Smooth muscle cell (in vitro differentiated cells): ENCODE measurements around the gene MYO1A. TPM values are rescaled to one million over a fixed set of nuclear protein-coding genes. Genes with fewer than 3 reads are reported as not detected.

ENCODE experiments used
- DNase-seq: peaks from one replicate; lab custom pipeline; 2025; ENCODE audit not compliant: unreplicated experiment; lab: John Stamatoyannopoulos, UW
- H2AFZ ChIP-seq: fragments of 200-600 bp; sonication (generic); 2 replicates; pipeline ENCODE4 v1.6.0; 2016; ENCODE audit warnings: antibody characterized with exemption, low read depth, mild to moderate bottlenecking
- H3F3A ChIP-seq: fragments of 200-600 bp; sonication (generic); 2 replicates; pipeline ENCODE4 v1.6.0; 2017; ENCODE audit warnings: antibody characterized with exemption, low read depth
- H3K27ac ChIP-seq: fragments of 200-600 bp; sonication (generic); 2 replicates; pipeline ENCODE4 v1.5.1; 2016; ENCODE audit warnings: low read depth, mild to moderate bottlenecking
- H3K27me3 ChIP-seq: fragments of 200-600 bp; sonication (generic); 2 replicates; pipeline ENCODE4 v1.6.1; 2016; ENCODE audit warnings: low read depth, mild to moderate bottlenecking
- H3K36me3 ChIP-seq: fragments of 200-600 bp; sonication (generic); 2 replicates; pipeline ENCODE4 v1.5.1; 2016; ENCODE audit warnings: low read depth
- H3K4me1 ChIP-seq: fragments of 200-600 bp; sonication (generic); 2 replicates; pipeline ENCODE4 v1.5.1; 2016; ENCODE audit warnings: low read depth
- H3K4me2 ChIP-seq: fragments of 200-600 bp; sonication (generic); 2 replicates; pipeline ENCODE4 v1.6.0; 2016; ENCODE audit warnings: mild to moderate bottlenecking
- H3K4me3 ChIP-seq: fragments of 200-600 bp; sonication (generic); 2 replicates; pipeline ENCODE4 v1.5.1; 2016; ENCODE audit warnings: mild to moderate bottlenecking
- H3K79me2 ChIP-seq: fragments of 200-600 bp; sonication (generic); 2 replicates; pipeline ENCODE4 v1.6.0; 2016; ENCODE audit warnings: low read depth, mild to moderate bottlenecking
- H3K9ac ChIP-seq: fragments of 200-600 bp; sonication (generic); 2 replicates; pipeline ENCODE4 v1.6.0; 2016; ENCODE audit warnings: low read depth
- H3K9me3 ChIP-seq: fragments of 200-600 bp; sonication (generic); replicated peaks from 2 replicates; pipeline ENCODE4 v1.5.1; 2016; ENCODE audit warnings: low read depth
- H4K20me1 ChIP-seq: fragments of 200-600 bp; sonication (generic); 2 replicates; pipeline ENCODE4 v1.6.0; 2016; ENCODE audit warnings: low read depth
- WGBS: methylation state at CpG from one replicate; pipeline ENCODE4 v1.1.7; 2016; ENCODE audit warnings: low lambda C conversion rate; 5-methylcytosine and 5-hydroxymethylcytosine counted together
- polyA plus RNA-seq: library from polyadenylated mRNA; unstranded; fragments of >200 nt; fragmentation: Nextera tagmentation; extraction: Ambion mirVana; gene quantifications from 2 replicates; pipeline ENCODE4 v1.2.1, GENCODE V29; 2016
- total RNA-seq: library from RNA; depleted of rRNA; stranded (reverse); fragments of >200 nt; gene quantifications from 2 replicates; pipeline ENCODE4 v1.2.3, GENCODE V29; 2014
- TF ChIP-seq, protein P1 (sequence below): fragments of 200-600 bp; sonication (generic); IDR thresholded peaks from 2 replicates; pipeline ENCODE4 v1.5.1; 2017; ENCODE audit warnings: borderline replicate concordance, mild to moderate bottlenecking, antibody characterized with exemption; ENCODE audit not compliant: insufficient read depth, poor library complexity, severe bottlenecking

MYO1A gene
- total and polyA plus RNA-seq, 2 experiments from 2014 or later: not detected

GRCh38 chr12:56995201-56995929 is 54.6 kb downstream of the MYO1A start:
- peaks cover 9% of the 10 kb centered on the region for H3K79me2 ChIP-seq
- no peak overlapping the region for H2AFZ ChIP-seq
- H3K27me3 ChIP-seq: no peaks in the 10 kb centered on the region
- TF ChIP-seq, protein P1, sequence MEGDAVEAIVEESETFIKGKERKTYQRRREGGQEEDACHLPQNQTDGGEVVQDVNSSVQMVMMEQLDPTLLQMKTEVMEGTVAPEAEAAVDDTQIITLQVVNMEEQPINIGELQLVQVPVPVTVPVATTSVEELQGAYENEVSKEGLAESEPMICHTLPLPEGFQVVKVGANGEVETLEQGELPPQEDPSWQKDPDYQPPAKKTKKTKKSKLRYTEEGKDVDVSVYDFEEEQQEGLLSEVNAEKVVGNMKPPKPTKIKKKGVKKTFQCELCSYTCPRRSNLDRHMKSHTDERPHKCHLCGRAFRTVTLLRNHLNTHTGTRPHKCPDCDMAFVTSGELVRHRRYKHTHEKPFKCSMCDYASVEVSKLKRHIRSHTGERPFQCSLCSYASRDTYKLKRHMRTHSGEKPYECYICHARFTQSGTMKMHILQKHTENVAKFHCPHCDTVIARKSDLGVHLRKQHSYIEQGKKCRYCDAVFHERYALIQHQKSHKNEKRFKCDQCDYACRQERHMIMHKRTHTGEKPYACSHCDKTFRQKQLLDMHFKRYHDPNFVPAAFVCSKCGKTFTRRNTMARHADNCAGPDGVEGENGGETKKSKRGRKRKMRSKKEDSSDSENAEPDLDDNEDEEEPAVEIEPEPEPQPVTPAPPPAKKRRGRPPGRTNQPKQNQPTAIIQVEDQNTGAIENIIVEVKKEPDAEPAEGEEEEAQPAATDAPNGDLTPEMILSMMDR: no peak
- H4K20me1 ChIP-seq: peaks cover 35% of the 10 kb centered on the region
- no peaks in the 10 kb centered on the region for H3K36me3 ChIP-seq
- H3K9me3 ChIP-seq: no peaks in the 10 kb centered on the region
- H3K27ac ChIP-seq: no peak overlapping the region
- 98% methylated on average over 26 of the region's 26 CpGs for WGBS
- no peak overlapping the region for H3K4me3 ChIP-seq
- H3F3A ChIP-seq: no peaks in the 10 kb centered on the region
- H3K9ac ChIP-seq: no peak overlapping the region
- H3K4me1 ChIP-seq: no peaks in the 10 kb centered on the region
- H3K4me2 ChIP-seq: no peak overlapping the region
- DNase-seq: no peak

DNA sequence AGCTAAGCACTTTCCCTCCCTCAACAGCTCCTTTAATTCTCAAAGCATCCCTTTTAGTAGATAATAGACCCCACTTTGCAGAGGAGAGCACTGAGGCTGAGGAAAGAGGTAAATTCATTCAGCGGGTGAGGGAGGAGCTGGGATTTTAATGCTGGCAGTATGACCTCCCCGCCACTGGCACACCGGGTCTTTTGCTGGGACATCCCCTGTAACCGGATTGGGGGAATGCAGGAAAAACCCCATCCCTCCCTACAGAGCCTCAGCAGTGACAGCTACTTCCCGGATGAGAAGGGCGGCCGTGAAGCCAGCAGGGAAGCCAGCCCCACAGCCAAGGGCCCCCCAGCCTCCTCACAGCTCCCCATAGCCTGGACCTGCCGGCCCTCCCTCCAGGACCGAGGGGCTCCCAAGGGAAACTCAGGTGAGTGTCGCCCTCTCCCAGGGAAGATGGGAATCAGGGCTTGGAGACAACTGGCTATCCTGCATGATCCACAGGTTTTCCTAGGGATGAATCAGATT is 55.6 kb downstream of the MYO1A start:
- H3K9ac ChIP-seq: no peak overlapping the region
- no peak overlapping the region for H2AFZ ChIP-seq
- no peaks in the 10 kb centered on the region for H3K27me3 ChIP-seq
- whole genome bisulfite sequencing: 82% methylated on average over 10 of the region's 10 CpGs
- H3K4me2 ChIP-seq: no peak overlapping the region
- H3F3A ChIP-seq: peaks cover 6% of the 10 kb centered on the region
- H3K27ac ChIP-seq: no peak overlapping the region
- H3K4me3 ChIP-seq: no peak overlapping the region
- peaks cover 24% of the 10 kb centered on the region for H4K20me1 ChIP-seq
- no peaks in the 10 kb centered on the region for H3K36me3 ChIP-seq
- no peaks in the 10 kb centered on the region for H3K79me2 ChIP-seq
- H3K4me1 ChIP-seq: no peaks in the 10 kb centered on the region
- TF ChIP-seq, protein P1: no peak
- H3K9me3 ChIP-seq: no peaks in the 10 kb centered on the region
- DNase-seq: no peak

GRCh38 chr12:56993346-56993745 is 56.6 kb downstream of the MYO1A start:
- Histone ChIP-seq H3F3A (peaks cover 12% of the 10 kb centered on the region), H3K9me3 (no peaks in the 10 kb centered on the region), H3K4me1 (peaks cover 6% of the 10 kb centered on the region), H4K20me1 (peaks cover 14% of the 10 kb centered on the region), H3K79me2 (no peaks in the 10 kb centered on the region), H3K9ac (no peak overlapping the region), H2AFZ (no peak overlapping the region), H3K36me3 (no peaks in the 10 kb centered on the region), H3K4me3 (no peak overlapping the region), H3K4me2 (no peak overlapping the region), H3K27ac (no peak overlapping the region), H3K27me3 (no peaks in the 10 kb centered on the region)
- no peak for DNase-seq
- TF ChIP-seq, protein P1: no peak
- WGBS: 89% methylated on average over 10 of the region's 10 CpGs
